Measurements from ENCODE around the gene MYO15B. TPM values are rescaled to one million over a fixed set of nuclear protein-coding genes. Genes with fewer than 3 reads are reported as not detected.

MYO15B gene
- total RNA-seq, 1 donor from 2014 or later: 48.2 TPM

DNA sequence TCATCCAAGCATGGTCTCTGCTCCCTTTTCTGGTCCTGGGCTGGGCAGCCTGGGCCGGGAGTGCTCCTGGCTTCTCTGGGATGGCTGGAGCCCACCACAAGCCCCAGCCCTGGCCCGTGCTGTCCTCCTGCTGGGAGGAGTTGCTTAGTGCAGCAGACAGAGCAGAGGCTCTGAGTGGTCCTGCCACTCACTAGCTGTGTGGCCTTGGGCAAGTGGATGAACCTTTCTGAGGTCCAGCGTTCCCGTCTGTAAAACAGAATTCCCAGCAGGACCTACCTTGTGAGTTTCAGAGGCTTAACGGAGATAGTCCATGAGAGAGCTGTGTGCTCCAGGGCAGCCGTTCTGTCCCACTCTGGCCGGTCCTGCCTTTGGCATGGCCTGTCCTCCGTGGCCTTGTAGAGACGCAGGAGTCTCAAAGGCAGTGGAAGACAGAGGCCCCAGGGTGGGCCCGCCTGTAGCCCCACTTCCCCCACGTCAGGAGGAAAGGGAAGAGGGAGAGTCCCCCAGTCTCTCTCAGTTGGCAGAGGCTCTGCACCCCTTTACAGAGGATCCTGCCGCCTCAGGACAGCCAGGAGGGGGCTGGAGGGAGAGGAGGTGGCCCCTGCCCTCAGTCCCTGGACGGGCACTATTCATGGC lies 7.8 kb downstream of the MYO15B start:
- no peak overlapping the region for H3K27ac Mint-ChIP-seq
- no peaks in the 10 kb centered on the region for H3K36me3 Mint-ChIP-seq
- no peaks in the 10 kb centered on the region for H3K9me3 Mint-ChIP-seq
- no peaks in the 10 kb centered on the region for H3K4me1 Mint-ChIP-seq (ENCODE audit: unreplicated experiment)
- DNase-seq (ENCODE audit: extremely low spot score, unreplicated experiment): no peak
- H3K4me3 Mint-ChIP-seq: no peak overlapping the region
- no peaks in the 10 kb centered on the region for H3K27me3 Mint-ChIP-seq
- TF ChIP-seq, protein P1, sequence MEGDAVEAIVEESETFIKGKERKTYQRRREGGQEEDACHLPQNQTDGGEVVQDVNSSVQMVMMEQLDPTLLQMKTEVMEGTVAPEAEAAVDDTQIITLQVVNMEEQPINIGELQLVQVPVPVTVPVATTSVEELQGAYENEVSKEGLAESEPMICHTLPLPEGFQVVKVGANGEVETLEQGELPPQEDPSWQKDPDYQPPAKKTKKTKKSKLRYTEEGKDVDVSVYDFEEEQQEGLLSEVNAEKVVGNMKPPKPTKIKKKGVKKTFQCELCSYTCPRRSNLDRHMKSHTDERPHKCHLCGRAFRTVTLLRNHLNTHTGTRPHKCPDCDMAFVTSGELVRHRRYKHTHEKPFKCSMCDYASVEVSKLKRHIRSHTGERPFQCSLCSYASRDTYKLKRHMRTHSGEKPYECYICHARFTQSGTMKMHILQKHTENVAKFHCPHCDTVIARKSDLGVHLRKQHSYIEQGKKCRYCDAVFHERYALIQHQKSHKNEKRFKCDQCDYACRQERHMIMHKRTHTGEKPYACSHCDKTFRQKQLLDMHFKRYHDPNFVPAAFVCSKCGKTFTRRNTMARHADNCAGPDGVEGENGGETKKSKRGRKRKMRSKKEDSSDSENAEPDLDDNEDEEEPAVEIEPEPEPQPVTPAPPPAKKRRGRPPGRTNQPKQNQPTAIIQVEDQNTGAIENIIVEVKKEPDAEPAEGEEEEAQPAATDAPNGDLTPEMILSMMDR (conservative IDR thresholded peaks at IDR 0.05): no peak

DNA sequence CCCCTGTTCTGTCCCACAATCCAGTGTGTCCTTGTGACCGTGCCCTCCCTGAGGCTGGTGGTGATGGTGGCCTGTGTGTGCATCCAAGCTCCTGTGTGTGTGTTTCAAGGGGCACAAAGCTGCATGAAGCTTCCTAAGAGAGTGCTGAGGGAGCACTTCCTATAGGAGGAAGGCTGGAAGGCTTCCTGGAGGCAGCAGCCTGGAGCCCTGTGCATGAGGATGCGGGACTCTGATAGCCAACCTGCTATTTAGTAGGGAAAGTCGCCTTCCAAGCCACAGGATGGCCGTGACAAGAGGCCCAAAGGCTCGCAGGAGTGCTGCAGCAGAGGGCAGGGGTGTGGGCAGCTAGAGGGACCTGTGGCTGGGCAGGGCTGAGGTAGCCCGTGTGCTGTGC lies 8.3 kb downstream of the MYO15B start:
- no peak for DNase-seq (ENCODE audit: extremely low spot score, unreplicated experiment)
- H3K36me3 Mint-ChIP-seq: no peaks in the 10 kb centered on the region
- TF ChIP-seq, protein P1 (conservative IDR thresholded peaks at IDR 0.05): no peak
- no peaks in the 10 kb centered on the region for H3K4me1 Mint-ChIP-seq (ENCODE audit: unreplicated experiment)
- H3K27me3 Mint-ChIP-seq: no peaks in the 10 kb centered on the region
- H3K9me3 Mint-ChIP-seq: no peaks in the 10 kb centered on the region
- no peak overlapping the region for H3K4me3 Mint-ChIP-seq
- H3K27ac Mint-ChIP-seq: no peak overlapping the region

DNA sequence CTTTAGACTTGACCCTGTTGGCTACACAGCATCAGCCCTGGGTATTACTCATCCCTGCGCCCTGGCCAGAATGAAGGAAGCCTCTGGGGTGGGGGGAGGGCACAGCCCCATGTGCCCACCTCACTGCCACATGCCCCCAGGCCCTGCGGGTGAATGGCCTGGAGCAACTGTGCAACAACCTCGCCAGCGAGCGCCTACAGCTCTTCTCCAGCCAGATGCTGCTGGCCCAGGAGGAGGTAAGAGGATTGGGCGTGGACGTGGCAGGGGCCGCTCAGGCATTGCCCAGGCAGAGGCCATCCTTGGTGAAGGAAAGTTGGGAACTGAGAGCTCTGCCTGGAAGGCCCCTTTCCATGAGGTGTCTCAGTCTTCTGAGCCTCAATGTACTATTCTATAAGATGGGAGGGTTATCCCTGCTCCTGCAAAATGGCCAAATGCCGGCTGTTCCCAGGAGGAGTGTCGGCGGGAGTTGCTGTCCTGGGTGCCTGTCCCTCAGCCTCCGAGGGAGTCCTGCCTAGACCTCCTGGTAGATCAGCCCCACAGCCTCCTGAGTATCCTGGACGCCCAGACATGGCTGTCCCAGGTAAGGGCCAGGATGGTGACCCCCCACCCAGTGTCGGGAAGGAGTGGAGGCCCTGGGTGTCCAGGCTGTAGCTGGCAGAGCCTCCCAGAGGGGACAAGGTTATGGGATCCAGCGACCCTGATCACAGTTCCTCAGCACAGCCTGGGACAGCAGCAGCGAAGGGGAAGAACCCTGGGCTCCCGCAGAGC lies 8.9 kb downstream of the MYO15B start:
- Mint-ChIP-seq H3K36me3 (no peaks in the 10 kb centered on the region), H3K4me3 (no peak overlapping the region), H3K9me3 (no peaks in the 10 kb centered on the region), H3K27ac (no peak overlapping the region), H3K4me1 (ENCODE audit: unreplicated experiment) (no peaks in the 10 kb centered on the region), H3K27me3 (no peaks in the 10 kb centered on the region)
- DNase-seq (ENCODE audit: extremely low spot score, unreplicated experiment): no peak
- TF ChIP-seq, protein P1 (conservative IDR thresholded peaks at IDR 0.05): no peak

DNA sequence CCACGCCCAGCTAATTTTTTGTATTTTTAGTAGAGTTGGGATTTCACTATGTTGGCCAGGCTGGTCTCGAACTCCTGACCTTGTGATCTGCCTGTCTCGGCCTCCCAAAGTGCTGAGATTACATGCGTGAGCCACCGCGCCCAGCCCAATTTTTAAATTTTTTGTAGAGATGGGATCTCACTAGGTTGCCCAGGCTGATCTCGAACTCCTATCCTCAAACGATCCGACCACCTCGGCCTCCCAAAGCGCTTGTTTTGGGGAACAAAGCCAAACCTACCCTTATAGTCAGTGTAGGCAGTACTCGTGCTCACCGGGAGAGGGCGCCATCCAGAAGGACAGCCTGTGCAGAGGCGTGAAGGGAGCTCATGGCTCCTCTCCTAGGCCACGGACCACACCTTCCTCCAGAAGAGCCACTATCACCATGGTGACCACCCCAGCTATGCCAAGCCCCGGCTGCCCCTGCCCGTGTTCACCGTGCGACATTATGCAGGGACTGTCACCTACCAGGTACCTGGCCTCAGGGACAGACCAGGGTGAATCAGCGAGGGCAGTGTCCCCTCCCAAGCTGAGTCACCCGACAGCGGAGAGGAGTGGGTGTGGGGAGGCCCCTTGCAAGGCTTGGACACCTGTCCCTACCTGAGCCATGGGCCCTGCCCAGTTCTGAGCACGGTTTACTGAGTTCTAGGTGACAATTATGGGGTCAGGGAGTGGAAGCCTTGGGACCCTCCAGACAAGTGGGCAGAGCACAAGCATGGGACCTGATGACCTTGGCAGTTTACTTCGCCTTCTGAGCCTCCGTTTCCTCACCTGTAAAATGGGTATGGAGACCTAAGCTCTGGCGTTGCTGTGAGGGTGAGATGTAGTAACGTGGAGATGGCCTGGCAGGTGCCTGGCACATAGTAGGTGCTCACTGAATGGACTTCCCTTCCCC lies 13.7 kb downstream of the MYO15B start:
- Mint-ChIP-seq H3K36me3 (no peaks in the 10 kb centered on the region), H3K27me3 (no peaks in the 10 kb centered on the region), H3K27ac (no peak overlapping the region), H3K4me1 (ENCODE audit: unreplicated experiment) (no peaks in the 10 kb centered on the region), H3K9me3 (no peaks in the 10 kb centered on the region), H3K4me3 (no peak overlapping the region)
- DNase-seq (ENCODE audit: extremely low spot score, unreplicated experiment): no peak
- TF ChIP-seq, protein P1 (conservative IDR thresholded peaks at IDR 0.05): peak; percentile 84

DNA sequence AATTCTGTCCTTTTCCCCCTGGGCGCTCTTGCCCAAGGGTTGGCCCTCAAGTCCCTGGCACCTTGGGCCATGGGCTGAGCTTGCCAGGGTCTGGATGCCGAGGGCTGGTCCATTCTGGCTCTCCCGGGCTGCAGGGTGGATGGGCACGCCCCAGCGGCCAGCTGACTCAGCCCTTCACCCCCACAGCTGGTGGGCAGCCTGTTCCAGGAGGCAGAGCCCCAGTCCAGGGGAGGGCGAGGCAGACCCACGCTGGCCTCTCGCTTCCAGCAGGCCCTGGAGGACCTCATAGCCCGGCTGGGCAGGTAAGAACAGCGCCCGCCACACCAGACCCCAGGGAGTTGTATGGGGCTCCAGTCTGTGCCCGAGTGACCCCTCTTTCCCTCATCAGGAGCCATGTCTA lies 15.0 kb downstream of the MYO15B start:
- no peak for DNase-seq (ENCODE audit: extremely low spot score, unreplicated experiment)
- Mint-ChIP-seq H3K4me3 (no peak overlapping the region), H3K27me3 (no peaks in the 10 kb centered on the region), H3K27ac (no peak overlapping the region), H3K36me3 (no peaks in the 10 kb centered on the region), H3K4me1 (ENCODE audit: unreplicated experiment) (no peaks in the 10 kb centered on the region), H3K9me3 (no peaks in the 10 kb centered on the region)
- TF ChIP-seq, protein P1 (conservative IDR thresholded peaks at IDR 0.05): no peak

All from type B pancreatic cell (in vitro differentiated cells).